Measurements from ENCODE around the gene IMMP2L.

DNA sequence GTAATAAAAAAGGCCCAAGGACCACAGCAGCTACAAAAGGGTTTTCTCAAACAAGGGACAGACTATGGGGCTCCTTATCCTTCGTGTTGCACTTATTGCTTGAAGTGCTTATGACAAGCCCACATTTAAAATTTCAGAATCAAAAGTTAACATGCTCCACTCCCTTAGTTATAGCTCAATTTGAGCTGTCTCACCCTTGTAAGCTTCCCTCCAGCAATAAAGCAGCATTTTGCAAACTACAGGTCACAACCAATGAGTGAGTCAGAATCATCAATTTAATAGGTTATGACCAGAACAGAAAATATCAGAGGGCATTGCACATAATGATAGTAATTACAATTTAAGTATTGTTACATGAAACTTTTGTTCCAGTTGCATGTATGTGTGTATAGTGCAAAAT lies 53.0 kb downstream of the IMMP2L start:
- TF ChIP-seq, protein P1, sequence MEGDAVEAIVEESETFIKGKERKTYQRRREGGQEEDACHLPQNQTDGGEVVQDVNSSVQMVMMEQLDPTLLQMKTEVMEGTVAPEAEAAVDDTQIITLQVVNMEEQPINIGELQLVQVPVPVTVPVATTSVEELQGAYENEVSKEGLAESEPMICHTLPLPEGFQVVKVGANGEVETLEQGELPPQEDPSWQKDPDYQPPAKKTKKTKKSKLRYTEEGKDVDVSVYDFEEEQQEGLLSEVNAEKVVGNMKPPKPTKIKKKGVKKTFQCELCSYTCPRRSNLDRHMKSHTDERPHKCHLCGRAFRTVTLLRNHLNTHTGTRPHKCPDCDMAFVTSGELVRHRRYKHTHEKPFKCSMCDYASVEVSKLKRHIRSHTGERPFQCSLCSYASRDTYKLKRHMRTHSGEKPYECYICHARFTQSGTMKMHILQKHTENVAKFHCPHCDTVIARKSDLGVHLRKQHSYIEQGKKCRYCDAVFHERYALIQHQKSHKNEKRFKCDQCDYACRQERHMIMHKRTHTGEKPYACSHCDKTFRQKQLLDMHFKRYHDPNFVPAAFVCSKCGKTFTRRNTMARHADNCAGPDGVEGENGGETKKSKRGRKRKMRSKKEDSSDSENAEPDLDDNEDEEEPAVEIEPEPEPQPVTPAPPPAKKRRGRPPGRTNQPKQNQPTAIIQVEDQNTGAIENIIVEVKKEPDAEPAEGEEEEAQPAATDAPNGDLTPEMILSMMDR (IDR thresholded peaks at IDR 0.05): no peak
- no peak for TF ChIP-seq POLR2A (IDR thresholded peaks at IDR 0.05)

Data from thyroid gland (tissue), 4 donors.